LNCAP (cell line): ENCODE measurements around the gene VIPAS39.

Experiments used
- TF ChIP-seq, protein P1 (sequence below): fragments of 450-650 bp; IDR thresholded peaks from 2 replicates; pipeline ENCODE4 v1.5.1; 2017; ENCODE audit warnings: mild to moderate bottlenecking

VIPAS39 gene

DNA sequence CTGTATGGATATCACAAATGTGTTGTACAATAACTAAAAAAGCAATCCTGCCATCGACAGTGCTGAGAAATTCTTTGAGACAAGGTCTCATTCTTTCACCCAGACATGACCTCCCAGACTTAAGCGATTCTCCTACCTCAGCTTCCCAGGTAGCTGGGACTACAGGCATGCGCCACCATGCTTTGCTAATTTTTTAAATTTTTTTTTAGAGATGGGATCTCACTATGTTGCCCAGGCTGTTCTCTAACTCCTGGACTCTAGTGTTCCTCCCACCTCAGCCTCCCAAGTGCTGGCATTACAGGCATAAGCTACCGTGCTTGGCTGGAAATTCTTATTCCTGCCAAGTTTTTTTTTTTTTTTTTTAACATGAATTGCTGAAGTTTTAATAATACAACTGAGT is 17.5 kb downstream of the VIPAS39 start:
- TF ChIP-seq, protein P1, sequence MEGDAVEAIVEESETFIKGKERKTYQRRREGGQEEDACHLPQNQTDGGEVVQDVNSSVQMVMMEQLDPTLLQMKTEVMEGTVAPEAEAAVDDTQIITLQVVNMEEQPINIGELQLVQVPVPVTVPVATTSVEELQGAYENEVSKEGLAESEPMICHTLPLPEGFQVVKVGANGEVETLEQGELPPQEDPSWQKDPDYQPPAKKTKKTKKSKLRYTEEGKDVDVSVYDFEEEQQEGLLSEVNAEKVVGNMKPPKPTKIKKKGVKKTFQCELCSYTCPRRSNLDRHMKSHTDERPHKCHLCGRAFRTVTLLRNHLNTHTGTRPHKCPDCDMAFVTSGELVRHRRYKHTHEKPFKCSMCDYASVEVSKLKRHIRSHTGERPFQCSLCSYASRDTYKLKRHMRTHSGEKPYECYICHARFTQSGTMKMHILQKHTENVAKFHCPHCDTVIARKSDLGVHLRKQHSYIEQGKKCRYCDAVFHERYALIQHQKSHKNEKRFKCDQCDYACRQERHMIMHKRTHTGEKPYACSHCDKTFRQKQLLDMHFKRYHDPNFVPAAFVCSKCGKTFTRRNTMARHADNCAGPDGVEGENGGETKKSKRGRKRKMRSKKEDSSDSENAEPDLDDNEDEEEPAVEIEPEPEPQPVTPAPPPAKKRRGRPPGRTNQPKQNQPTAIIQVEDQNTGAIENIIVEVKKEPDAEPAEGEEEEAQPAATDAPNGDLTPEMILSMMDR: no peak

DNA sequence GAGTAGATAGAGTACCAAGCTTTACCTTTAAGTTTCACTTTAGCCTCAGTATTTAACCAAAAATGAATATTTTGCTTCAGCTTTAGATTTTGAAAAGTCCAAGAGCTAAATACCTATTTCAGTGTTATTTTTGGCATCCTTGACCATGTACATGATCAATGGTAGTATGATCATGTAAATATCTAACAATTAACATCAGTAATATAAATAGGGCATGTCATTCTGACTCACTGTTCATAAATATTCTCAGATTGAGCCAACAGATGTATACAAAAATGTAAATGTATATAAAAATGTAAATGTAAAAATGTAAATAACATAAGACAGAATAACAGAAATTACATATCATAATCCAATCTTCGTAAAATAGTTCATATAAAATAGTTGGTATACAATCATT is 18.8 kb downstream of the VIPAS39 start:
- TF ChIP-seq, protein P1: no peak

DNA sequence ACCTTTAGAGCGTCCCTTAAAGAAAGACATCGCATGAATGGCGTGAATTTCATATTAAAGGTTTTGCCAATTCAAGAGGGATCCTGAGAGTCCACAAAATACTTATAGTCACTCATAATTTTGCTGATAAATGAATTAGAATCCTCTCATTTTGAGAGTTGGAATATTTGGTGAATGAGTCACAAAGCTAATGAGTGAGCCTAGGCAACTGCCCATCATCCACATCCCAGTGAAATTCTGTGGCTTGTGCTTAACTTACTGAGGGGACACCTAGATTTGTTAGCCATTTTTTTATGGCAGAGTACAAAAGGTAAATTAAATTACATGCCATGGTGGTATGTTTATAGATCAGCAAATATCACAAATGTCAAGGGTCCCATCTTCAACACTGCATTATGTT is 21.4 kb downstream of the VIPAS39 start:
- TF ChIP-seq, protein P1: no peak

GRCh38 chr14:77426396-77426795 is 31.0 kb downstream of the VIPAS39 start:
- TF ChIP-seq, protein P1: no peak

- TF ChIP-seq, protein P1: no peak
These were observed 32.5 kb downstream of the VIPAS39 start for GRCh38 chr14:77424862-77425261.

DNA sequence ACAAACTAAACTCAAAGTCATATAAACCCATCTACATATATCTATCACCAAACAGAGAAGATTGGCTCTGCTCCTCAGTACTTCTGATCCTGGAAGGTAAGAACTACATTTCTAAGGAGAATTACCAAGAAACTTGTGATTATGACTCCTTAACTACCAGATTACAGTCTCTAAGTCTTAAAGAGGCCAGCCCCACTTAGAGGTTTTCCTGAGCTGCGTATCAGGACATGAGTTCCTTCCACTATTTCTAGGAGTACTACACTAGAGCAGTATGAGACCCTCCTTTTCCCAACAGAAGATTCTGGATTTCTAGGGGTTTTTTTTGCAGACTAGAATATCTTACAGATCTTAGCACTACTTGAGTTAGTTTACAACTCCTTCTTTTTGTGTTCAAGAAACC is 34.0 kb downstream of the VIPAS39 start, which contains the start of gene NOXRED1:
TSS of gene NOXRED1 (minus strand) at position 101 of the 400 bp plus-strand sequence. CDS start 634 bp downstream, outside the sequence.
- TF ChIP-seq, protein P1: no peak

- TF ChIP-seq, protein P1: no peak
These were observed 36.2 kb downstream of the VIPAS39 start for GRCh38 chr14:77421201-77421600.

- TF ChIP-seq, protein P1: no peak
These were observed 40.6 kb downstream of the VIPAS39 start for GRCh38 chr14:77416836-77417235.
